ENCODE data around the gene TSSK2. TPM values are rescaled to one million over a fixed set of nuclear protein-coding genes. Genes with fewer than 3 reads are reported as not detected.

Gene TSSK2
- total and polyA plus RNA-seq, 8 donors, result 0.67 TPM; not detected in 7

GRCh38 chr22:19121631-19122142, 9.4 kb upstream of the TSSK2 start:
- DNase-seq (peak in 3 of 4 donors; percentile 38 to 92 (median 62)), ATAC-seq (peak; percentile 48)
- intact Hi-C loops (cut with DNase I), result no loop called here
- no peaks in the 10 kb centered on the region for H3K27me3 ChIP-seq
- peak overlapping the region; percentile 82 to 91 for H3K4me3 ChIP-seq
- no peak for TF ChIP-seq CTCF (IDR thresholded peaks at IDR 0.05)
- peaks cover 31 to 56% of the 10 kb centered on the region in 2 donors for H3K4me1 ChIP-seq
- H3K36me3 ChIP-seq, result no peaks in the 10 kb centered on the region
- no peaks in the 10 kb centered on the region for H3K9me3 ChIP-seq
- H3K27ac ChIP-seq, result peak overlapping the region; percentile 90 to 92

- intact Hi-C loops (cut with DNase I), result no loop called here
- no peak for TF ChIP-seq CTCF (IDR thresholded peaks at IDR 0.05)
- Histone ChIP-seq H3K27ac (peak within 1 kb of the TSS; percentile 90 to 92), H3K4me3 (peak within 1 kb of the TSS; percentile 82 to 91), H3K9me3 (no peaks in the 10 kb centered on the region), H3K36me3 (no peaks in the 10 kb centered on the region), H3K27me3 (no peaks in the 10 kb centered on the region), H3K4me1 (peaks cover 29 to 50% of the 10 kb centered on the region in 2 donors)
- DNase-seq, result peak; percentile 95 to 99 (median 98)
- ATAC-seq, result peak; percentile 94
These were observed 8.9 kb upstream of the TSSK2 start, which contains the start of gene DGCR2 for GRCh38 chr22:19122143-19122751. Gene DGCR2, minus strand, starts transcription at chr22:19122412. Its CDS starts 206 bp downstream, at chr22:19122206.

GRCh38 chr22:19122752-19123492, 8.2 kb upstream of the TSSK2 start:
- H3K36me3 ChIP-seq, result no peaks in the 10 kb centered on the region
- intact Hi-C loops (cut with DNase I), result no loop called here
- H3K4me3 ChIP-seq, result peak overlapping the region; percentile 82 to 91
- H3K27me3 ChIP-seq, result no peaks in the 10 kb centered on the region
- H3K9me3 ChIP-seq, result no peaks in the 10 kb centered on the region
- ATAC-seq (peak; percentile 42), DNase-seq (peak in 1 of 4 donors; percentile 16)
- H3K27ac ChIP-seq, result peak overlapping the region in 1 of 2 donors; percentile 92
- no peak for TF ChIP-seq CTCF (IDR thresholded peaks at IDR 0.05)
- H3K4me1 ChIP-seq, result peaks cover 27 to 44% of the 10 kb centered on the region in 2 donors

GRCh38 chr22:19123936-19124335, 7.2 kb upstream of the TSSK2 start:
- Histone ChIP-seq H3K4me1 (peaks cover 20 to 33% of the 10 kb centered on the region in 2 donors), H3K4me3 (no peak overlapping the region), H3K36me3 (no peaks in the 10 kb centered on the region), H3K27ac (no peak overlapping the region), H3K27me3 (no peaks in the 10 kb centered on the region), H3K9me3 (no peaks in the 10 kb centered on the region)
- DNase-seq (no peak), ATAC-seq (no peak)
- TF ChIP-seq CTCF (IDR thresholded peaks at IDR 0.05), result no peak
- intact Hi-C loops (cut with DNase I), result no loop called here

GRCh38 chr22:19124377-19124776, 6.7 kb upstream of the TSSK2 start:
- H3K27me3 ChIP-seq, result no peaks in the 10 kb centered on the region
- H3K4me1 ChIP-seq, result peaks cover 16 to 29% of the 10 kb centered on the region in 2 donors
- no peaks in the 10 kb centered on the region for H3K9me3 ChIP-seq
- no peak for DNase-seq
- no peak overlapping the region for H3K27ac ChIP-seq
- no peak for TF ChIP-seq CTCF (IDR thresholded peaks at IDR 0.05)
- H3K36me3 ChIP-seq, result no peaks in the 10 kb centered on the region
- no peak for ATAC-seq
- H3K4me3 ChIP-seq, result no peak overlapping the region
- intact Hi-C loops (cut with DNase I), result no loop called here

Data from left lung (tissue), 10 donors.